Measurements from ENCODE around the gene SLC36A3. TPM values are rescaled to one million over a fixed set of nuclear protein-coding genes. Genes with fewer than 3 reads are reported as not detected.
A peak's percentile ranks its signal among the peaks of the same experiment; 100 is the strongest.

The SLC36A3 gene
- total and polyA plus RNA-seq, 8 donors, result not detected

GRCh38 chr5:151251621-151252020 is 51.9 kb downstream of the SLC36A3 start:
- ATAC-seq (no peak), DNase-seq (peak in 1 of 4 donors; percentile 31)
- no peak for TF ChIP-seq CTCF (IDR thresholded peaks at IDR 0.05)
- H3K27ac ChIP-seq, result no peak overlapping the region
- intact Hi-C loops (cut with DNase I), result no loop called here
- H3K4me3 ChIP-seq, result no peak overlapping the region
- H3K9me3 ChIP-seq, result no peaks in the 10 kb centered on the region
- no peaks in the 10 kb centered on the region for H3K36me3 ChIP-seq
- H3K4me1 ChIP-seq, result peaks cover 5 to 44% of the 10 kb centered on the region in 2 donors
- H3K27me3 ChIP-seq, result no peaks in the 10 kb centered on the region

- ATAC-seq (no peak), DNase-seq (peak in 1 of 4 donors; percentile 19)
- Histone ChIP-seq H3K9me3 (no peaks in the 10 kb centered on the region), H3K27me3 (no peaks in the 10 kb centered on the region), H3K4me3 (no peak overlapping the region), H3K27ac (no peak overlapping the region), H3K36me3 (no peaks in the 10 kb centered on the region), H3K4me1 (peaks cover 5 to 39% of the 10 kb centered on the region in 2 donors)
- intact Hi-C loops (cut with DNase I), result no loop called here
- no peak for TF ChIP-seq CTCF (IDR thresholded peaks at IDR 0.05)
These were observed 52.5 kb downstream of the SLC36A3 start for GRCh38 chr5:151251001-151251551.

- intact Hi-C loops (cut with DNase I), result no loop called here
- peak in 1 of 4 donors; percentile 19 for DNase-seq
- H3K4me3 ChIP-seq, result no peak overlapping the region
- no peak for ATAC-seq
- no peak overlapping the region for H3K27ac ChIP-seq
- no peaks in the 10 kb centered on the region for H3K9me3 ChIP-seq
- TF ChIP-seq CTCF (IDR thresholded peaks at IDR 0.05), result no peak
- H3K36me3 ChIP-seq, result no peaks in the 10 kb centered on the region
- no peaks in the 10 kb centered on the region for H3K27me3 ChIP-seq
- peaks cover 5 to 33% of the 10 kb centered on the region in 2 donors for H3K4me1 ChIP-seq
These were observed 53.1 kb downstream of the SLC36A3 start for GRCh38 chr5:151250346-151251000.

- DNase-seq, result no peak
- Histone ChIP-seq H3K27me3 (no peaks in the 10 kb centered on the region), H3K36me3 (no peaks in the 10 kb centered on the region), H3K4me3 (no peak overlapping the region), H3K9me3 (no peaks in the 10 kb centered on the region), H3K27ac (no peak overlapping the region), H3K4me1 (peaks cover 5 to 21% of the 10 kb centered on the region in 2 donors)
- TF ChIP-seq CTCF (IDR thresholded peaks at IDR 0.05), result no peak
- ATAC-seq, result no peak
- intact Hi-C loops (cut with DNase I), result no loop called here
These were observed 54.3 kb downstream of the SLC36A3 start for GRCh38 chr5:151249281-151249680.

GRCh38 chr5:151248651-151249050 is 54.9 kb downstream of the SLC36A3 start:
- H3K27me3 ChIP-seq, result no peaks in the 10 kb centered on the region
- peaks cover 1 to 15% of the 10 kb centered on the region in 2 donors for H3K4me1 ChIP-seq
- intact Hi-C loops (cut with DNase I), result no loop called here
- no peak overlapping the region for H3K4me3 ChIP-seq
- no peaks in the 10 kb centered on the region for H3K9me3 ChIP-seq
- no peak for TF ChIP-seq CTCF (IDR thresholded peaks at IDR 0.05)
- no peaks in the 10 kb centered on the region for H3K36me3 ChIP-seq
- H3K27ac ChIP-seq, result no peak overlapping the region
- DNase-seq (no peak), ATAC-seq (no peak)

Data from left lung (tissue), 10 donors.